ENCODE data around the gene S100A7A.

S100A7A gene

GRCh38 chr1:153387001-153387400 is 29.3 kb upstream of the S100A7A start:
- DNase-seq (ENCODE audit: low read depth in 1 of 2, low spot score in 1 of 2), result no peak
- Histone ChIP-seq H3K4me3 (replicated peaks; ENCODE audit: insufficient read depth, low read length) (no peak overlapping the region), H3K27ac (replicated peaks) (peak overlapping the region; percentile 63), H3K27me3 (ENCODE audit: insufficient read depth, poor library complexity, severe bottlenecking) (no peaks in the 10 kb centered on the region)
- TF ChIP-seq SPI1 (IDR thresholded peaks at IDR 0.05; ENCODE audit: borderline replicate concordance, low read depth) (no peak), CTCF (IDR thresholded peaks at IDR 0.05; ENCODE audit: insufficient read depth, low read length) (no peak), POLR2AphosphoS5 (IDR thresholded peaks at IDR 0.05; ENCODE audit: low read depth) (no peak)

- Histone ChIP-seq H3K27ac (replicated peaks) (peak overlapping the region; percentile 63), H3K27me3 (ENCODE audit: insufficient read depth, poor library complexity, severe bottlenecking) (no peaks in the 10 kb centered on the region), H3K4me3 (replicated peaks; ENCODE audit: insufficient read depth, low read length) (no peak overlapping the region)
- no peak for TF ChIP-seq POLR2AphosphoS5 (IDR thresholded peaks at IDR 0.05; ENCODE audit: low read depth)
- no peak for TF ChIP-seq GABPA (IDR thresholded peaks at IDR 0.05; ENCODE audit: low read depth)
- no peak for TF ChIP-seq SPI1 (IDR thresholded peaks at IDR 0.05; ENCODE audit: borderline replicate concordance, low read depth)
- no peak for TF ChIP-seq REST (IDR thresholded peaks at IDR 0.05; ENCODE audit: insufficient replicate concordance, low read depth)
- no peak for DNase-seq (ENCODE audit: low read depth in 1 of 2, low spot score in 1 of 2)
Observed at GRCh38 chr1:153387785-153388184, 28.5 kb upstream of the S100A7A start.

DNA sequence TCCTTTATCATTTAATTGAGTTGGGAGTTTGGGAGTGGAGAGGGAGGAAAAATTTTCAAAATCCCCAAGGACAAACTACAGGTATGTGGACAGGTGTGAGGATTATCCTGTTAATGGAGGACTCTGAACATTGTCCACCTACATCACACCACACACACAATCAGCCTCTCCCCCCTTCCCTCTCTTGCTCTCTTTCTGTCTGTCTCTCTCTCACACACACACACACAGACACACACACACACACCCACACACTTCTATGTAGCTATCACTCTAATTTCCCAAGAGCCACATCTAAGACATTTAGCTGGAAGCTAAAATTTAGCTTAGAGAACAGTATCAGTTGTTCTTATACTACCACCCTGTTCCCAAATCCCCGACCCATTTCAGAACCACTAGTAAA is 26.9 kb upstream of the S100A7A start:
- no peaks in the 10 kb centered on the region for H3K27me3 ChIP-seq (ENCODE audit: insufficient read depth, poor library complexity, severe bottlenecking)
- DNase-seq (ENCODE audit: low read depth in 1 of 2, low spot score in 1 of 2), result peak in 1 of 2 experiments; percentile 38
- no peak for TF ChIP-seq REST (IDR thresholded peaks at IDR 0.05; ENCODE audit: insufficient replicate concordance, low read depth)

GRCh38 chr1:153389973-153390879 is 26.1 kb upstream of the S100A7A start:
- Histone ChIP-seq H3K27ac (replicated peaks) (peak overlapping the region; percentile 88), H3K4me3 (replicated peaks; ENCODE audit: insufficient read depth, low read length) (peak overlapping the region; percentile 42), H3K27me3 (ENCODE audit: insufficient read depth, poor library complexity, severe bottlenecking) (no peaks in the 10 kb centered on the region)
- TF ChIP-seq POLR2AphosphoS5 (IDR thresholded peaks at IDR 0.05; ENCODE audit: low read depth), result no peak; the same call in 1 of the 2 replicates
- TF ChIP-seq SPI1 (IDR thresholded peaks at IDR 0.05; ENCODE audit: borderline replicate concordance, low read depth), result peak; percentile 94
- TF ChIP-seq REST (IDR thresholded peaks at IDR 0.05; ENCODE audit: insufficient replicate concordance, low read depth), result no peak
- TF ChIP-seq GABPA (IDR thresholded peaks at IDR 0.05; ENCODE audit: low read depth), result no peak
- DNase-seq (ENCODE audit: low read depth in 1 of 2, low spot score in 1 of 2), result peak in 1 of 2 experiments; percentile 85

More for the DNA sequence above, 26.9 kb upstream of the S100A7A start:
- peak overlapping the region; percentile 88 for H3K27ac ChIP-seq (replicated peaks)
- H3K4me3 ChIP-seq (replicated peaks; ENCODE audit: insufficient read depth, low read length), result no peak overlapping the region
